GF-D8 (cell line): ENCODE results near the gene FIGNL1.
A peak's percentile ranks its signal among the peaks of the same experiment; 100 is the strongest.

Experiments used
- DNase-seq: peaks from one replicate; lab custom pipeline; 2025; lab: John Stamatoyannopoulos, UW

The FIGNL1 gene

GRCh38 chr7:50449881-50450589 lies at the start of gene FIGNL1:
TSS of gene FIGNL1 (minus strand) at chr7:50450350. CDS start at chr7:50447287, 3,063 bp downstream.
- peak; percentile 76 for DNase-seq

GRCh38 chr7:50499092-50499491 lies 48.9 kb upstream of the FIGNL1 start:
- no peak for DNase-seq

GRCh38 chr7:50497968-50498367 lies 47.8 kb upstream of the FIGNL1 start:
- no peak for DNase-seq

- DNase-seq = peak; percentile 99
Observed at GRCh38 chr7:50497068-50497642, 47.0 kb upstream of the FIGNL1 start.

- DNase-seq = no peak
Observed at GRCh38 chr7:50496569-50496968, 46.4 kb upstream of the FIGNL1 start.

- peak; percentile 10 for DNase-seq
Observed at GRCh38 chr7:50495746-50496145, 45.6 kb upstream of the FIGNL1 start.

- no peak for DNase-seq
Observed at GRCh38 chr7:50492770-50493519, 42.8 kb upstream of the FIGNL1 start.

- DNase-seq = no peak
Observed at GRCh38 chr7:50491943-50492342, 41.8 kb upstream of the FIGNL1 start.

GRCh38 chr7:50491209-50491608 lies 41.1 kb upstream of the FIGNL1 start:
- no peak for DNase-seq

GRCh38 chr7:50488379-50488778 lies 38.2 kb upstream of the FIGNL1 start:
- no peak for DNase-seq

GRCh38 chr7:50486512-50486911 lies 36.4 kb upstream of the FIGNL1 start:
- DNase-seq = no peak

- no peak for DNase-seq
Observed at GRCh38 chr7:50481867-50482266, 31.7 kb upstream of the FIGNL1 start.

- DNase-seq = no peak
Observed at GRCh38 chr7:50480797-50481196, 30.6 kb upstream of the FIGNL1 start.

GRCh38 chr7:50479743-50480517 lies 29.8 kb upstream of the FIGNL1 start:
- DNase-seq = no peak

- no peak for DNase-seq
Observed at GRCh38 chr7:50477640-50478039, 27.5 kb upstream of the FIGNL1 start.

- DNase-seq = no peak
Observed at GRCh38 chr7:50476953-50477625, 26.9 kb upstream of the FIGNL1 start.

- DNase-seq = no peak
Observed at GRCh38 chr7:50475340-50475739, 25.2 kb upstream of the FIGNL1 start.

GRCh38 chr7:50474382-50475160 lies 24.4 kb upstream of the FIGNL1 start:
- no peak for DNase-seq

- DNase-seq = no peak
Observed at GRCh38 chr7:50473531-50473930, 23.4 kb upstream of the FIGNL1 start.

- DNase-seq = no peak
Observed at GRCh38 chr7:50472427-50472826, 22.3 kb upstream of the FIGNL1 start.

GRCh38 chr7:50471970-50472369 lies 21.8 kb upstream of the FIGNL1 start:
- DNase-seq = no peak
